GM18861 (cell line): Measurements from ENCODE around the gene RIC1.

Source experiments
- ATAC-seq: cut with Tn5 transposase; IDR thresholded peaks from one replicate; pipeline ENCODE4 v1.9.1; 2021; ENCODE audit not compliant: unreplicated experiment

Gene RIC1

DNA sequence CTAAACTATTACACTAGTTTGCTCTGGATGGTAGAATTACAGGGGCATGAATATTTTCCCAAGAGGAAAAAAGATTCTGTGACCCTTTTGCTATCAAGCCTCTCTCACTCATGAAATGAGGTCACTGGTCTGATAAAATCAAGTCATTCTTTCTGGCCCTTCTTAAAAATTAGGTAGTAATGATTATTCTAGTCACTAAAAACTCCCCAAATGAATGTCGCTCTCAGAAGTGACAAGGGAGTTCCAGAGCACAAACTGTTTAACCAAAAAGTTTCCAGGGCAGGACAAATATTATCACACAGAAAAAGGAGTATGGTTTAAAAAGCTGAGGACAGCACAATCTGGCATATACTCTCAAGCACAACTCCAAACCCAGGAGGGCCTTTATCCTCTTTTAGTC, 191.5 kb downstream of the RIC1 start:
- ATAC-seq, result no peak

- no peak for ATAC-seq
Observed at GRCh38 chr9:5825223-5825622, 196.3 kb downstream of the RIC1 start.
